Measurements from ENCODE around the gene TIFAB. TPM values are rescaled to one million over a fixed set of nuclear protein-coding genes. Genes with fewer than 3 reads are reported as not detected.

The TIFAB gene, protein sequence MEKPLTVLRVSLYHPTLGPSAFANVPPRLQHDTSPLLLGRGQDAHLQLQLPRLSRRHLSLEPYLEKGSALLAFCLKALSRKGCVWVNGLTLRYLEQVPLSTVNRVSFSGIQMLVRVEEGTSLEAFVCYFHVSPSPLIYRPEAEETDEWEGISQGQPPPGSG
- total RNA-seq: not detected in 2 replicates

DNA sequence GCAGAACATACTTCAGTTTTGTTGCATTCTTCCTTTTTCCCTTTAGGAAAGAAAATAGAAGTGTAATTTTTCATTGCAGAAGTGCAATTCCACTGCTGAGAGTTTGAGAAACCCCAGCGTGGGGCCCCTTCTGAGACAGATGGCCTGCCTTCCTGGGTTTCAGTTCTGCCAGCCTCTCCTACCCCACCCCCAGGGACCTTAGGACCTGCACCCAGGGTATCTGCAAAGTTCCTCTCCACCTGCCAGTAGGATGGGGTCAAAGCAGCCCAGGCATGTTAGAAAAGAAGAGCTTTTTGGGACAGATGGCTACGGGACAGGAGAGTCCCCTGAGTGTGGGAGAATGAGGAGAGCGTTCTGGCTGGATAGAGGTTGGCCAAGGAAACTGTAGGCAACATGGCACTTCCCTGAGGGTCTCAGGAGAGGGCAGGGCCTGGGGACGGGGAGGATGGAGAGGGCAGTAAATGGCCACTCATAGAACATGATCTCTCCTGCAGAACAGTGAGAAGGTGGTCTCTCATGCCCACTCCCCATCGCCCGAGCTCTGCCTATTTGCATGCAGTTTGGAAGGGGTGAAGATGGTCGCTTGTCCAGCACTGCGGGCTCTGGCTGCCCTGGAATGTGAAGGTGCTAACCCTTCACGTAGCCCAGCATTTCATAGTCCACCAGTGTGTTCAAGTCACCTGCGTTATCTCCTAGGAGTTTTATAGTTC is at the start of gene TIFAB:
Gene TIFAB (minus strand): TSS at position 31 of the 710 bp plus-strand sequence. CDS start 2,412 bp downstream, outside the sequence.

GRCh38 chr5:135447298-135447929 is 4.7 kb downstream of the TIFAB start, which contains the start of gene DCANP1:
Gene DCANP1, minus strand, starts transcription at chr5:135447348. Its CDS starts 240 bp downstream, at chr5:135447108.

GRCh38 chr5:135398855-135399793 is 53.0 kb downstream of the TIFAB start, which contains the start of gene MACROH2A1:
Gene MACROH2A1, minus strand, starts transcription at chr5:135399231. Its CDS starts 10,138 bp downstream, at chr5:135389093.

Other genes with a start within 250 kb of the TIFAB start
- gene MACROH2A1, start 53.1 kb downstream of the TIFAB start, total RNA-seq: 269 and 285 TPM in 2 replicates
- gene DCANP1, start 5.0 kb downstream of the TIFAB start, total RNA-seq: not detected in 2 replicates
- not detected in 2 replicates for gene NEUROG1, start 83.6 kb upstream of the TIFAB start, total RNA-seq
- 0.97 and 3.6 TPM in 2 replicates for gene CXCL14, start 126.6 kb upstream of the TIFAB start, total RNA-seq

Measured in smooth muscle cell of the umbilical artery (primary cell).